OCI-LY7 (cell line): ENCODE results near the gene CDX1. TPM values are rescaled to one million over a fixed set of nuclear protein-coding genes. Genes with fewer than 3 reads are reported as not detected.

Experiments used
- BruUV-seq: library from RNA; stranded (reverse); fragments of 400-500 nt; replicated peaks from 2 replicates; lab custom pipeline; 2021; lab: Mats Ljungman, UMichigan
- CTCF ChIA-PET: fragments of 300-600 bp; sonication (Branson Sonifier 250); formaldehyde crosslinking; loops from one replicate; lab custom pipeline; 2022; ENCODE audit warnings: antibody characterized with exemption; ENCODE audit not compliant: unreplicated experiment; lab: Charles Lee
- POLR2A ChIA-PET: fragments of 300-600 bp; sonication (Branson Sonifier 250); formaldehyde crosslinking; loops from one replicate; lab custom pipeline; 2022; ENCODE audit warnings: antibody characterized with exemption; lab: Charles Lee
- DNase-seq: peaks from one replicate; pipeline ENCODE4 v3.0.0-alpha.2; 2015; ENCODE audit warnings: low spot score
- H2AFZ ChIP-seq: fragments of 200-600 bp; sonication (generic), shearing (Covaris generic); 2 replicates; pipeline ENCODE4 v1.6.1; 2014; ENCODE audit warnings: mild to moderate bottlenecking, antibody characterized with exemption, low read length, moderate library complexity
- H3K27ac ChIP-seq: fragments of 200-600 bp; sonication (generic); 2 replicates; pipeline ENCODE4 v1.5.1; 2014; ENCODE audit warnings: mixed run types, low read depth, mild to moderate bottlenecking, moderate library complexity, low read length, inconsistent platforms; ENCODE audit not compliant: poor library complexity, severe bottlenecking
- H3K36me3 ChIP-seq: fragments of 200-600 bp; sonication (generic); 2 replicates; pipeline ENCODE4 v1.6.1; 2014; ENCODE audit warnings: mild to moderate bottlenecking, antibody characterized with exemption, low read length, moderate library complexity, mixed read lengths; ENCODE audit not compliant: insufficient read depth
- H3K4me1 ChIP-seq: fragments of 200-600 bp; sonication (generic); 2 replicates; pipeline ENCODE4 v1.5.1; 2014; ENCODE audit warnings: mild to moderate bottlenecking, low read length; ENCODE audit not compliant: insufficient read depth, poor library complexity, severe bottlenecking
- H3K4me2 ChIP-seq: fragments of 200-600 bp; sonication (generic); 2 replicates; pipeline ENCODE4 v1.6.1; 2014; ENCODE audit warnings: mild to moderate bottlenecking, low read length
- H3K4me3 ChIP-seq: fragments of 200-600 bp; sonication (generic); 2 replicates; pipeline ENCODE4 v1.5.1; 2014; ENCODE audit warnings: mild to moderate bottlenecking, low read depth, low read length; ENCODE audit not compliant: poor library complexity, severe bottlenecking
- H3K79me2 ChIP-seq: fragments of 200-600 bp; sonication (generic); 2 replicates; pipeline ENCODE4 v1.6.1; 2016; ENCODE audit warnings: low read depth, mild to moderate bottlenecking, low read length, moderate library complexity, mixed read lengths; ENCODE audit not compliant: insufficient read depth
- H3K9me2 ChIP-seq: fragments of 200-600 bp; sonication (generic); 2 replicates; pipeline ENCODE4 v1.6.1; 2016; ENCODE audit warnings: mild to moderate bottlenecking, low read length, mixed read lengths; ENCODE audit not compliant: insufficient read depth
- H3K9me3 ChIP-seq: fragments of 200-600 bp; sonication (generic); 2 replicates; pipeline ENCODE4 v1.6.1; 2014; ENCODE audit warnings: mild to moderate bottlenecking, mixed run types, low read length, mixed read lengths
- H4K20me1 ChIP-seq: fragments of 200-600 bp; sonication (generic); 2 replicates; pipeline ENCODE4 v1.6.1; 2014; ENCODE audit warnings: mild to moderate bottlenecking, antibody characterized with exemption, low read length, moderate library complexity, mixed read lengths; ENCODE audit not compliant: insufficient read depth
- CTCF ChIP-seq: fragments of 200-600 bp; sonication (generic); conservative IDR thresholded peaks from 2 replicates; pipeline ENCODE4 v1.5.1; 2014; ENCODE audit warnings: mild to moderate bottlenecking, antibody characterized with exemption, low read length, moderate library complexity, mixed read lengths
- EZH2phosphoT487 ChIP-seq: fragments of 200-600 bp; sonication (generic); IDR thresholded peaks from 2 replicates; pipeline ENCODE4 v1.6.1; 2018; ENCODE audit warnings: low read depth, borderline replicate concordance, mild to moderate bottlenecking, mixed run types, antibody characterized with exemption, low read length, moderate library complexity, mixed read lengths
- intact Hi-C: fragments of 100-400 bp; cut with micrococcal nuclease; formaldehyde crosslinking; loops from one replicate; pipeline ENCODE4 v1.10.0; 2022; ENCODE audit not compliant: unreplicated experiment
- total RNA-seq, 2 experiments: library from RNA; depleted of rRNA in 1 of 2; stranded (reverse); fragments of >200 nt in 1 of 2; shearing (Covaris generic) in 1 of 2; gene quantifications; 2 replicates each; pipeline ENCODE4 v1.2.3, GENCODE V29; 2014 to 2022

The CDX1 gene
- total RNA-seq, 2 experiments from 2014 or later, result not detected

- Histone ChIP-seq H3K27ac (no peak overlapping the region), H3K9me2 (no peaks in the 10 kb centered on the region), H3K36me3 (no peaks in the 10 kb centered on the region), H2AFZ (no peak overlapping the region), H3K4me3 (no peak overlapping the region), H4K20me1 (no peaks in the 10 kb centered on the region), H3K9me3 (no peaks in the 10 kb centered on the region), H3K4me2 (no peak overlapping the region), H3K4me1 (no peaks in the 10 kb centered on the region), H3K79me2 (no peaks in the 10 kb centered on the region)
- TF ChIP-seq EZH2phosphoT487 (no peak), CTCF (no peak)
- POLR2A ChIA-PET, result no interaction called here
- CTCF ChIA-PET, result interaction anchor here (0.5 kb wide), 1 partner anchor 35 kb away, joined by 3 read pairs; no protein-coding TSS in a partner anchor
- no TSS peak for BruUV-seq
- no peak for DNase-seq
- intact Hi-C loops, result no loop called here
Observed at GRCh38 chr5:150184006-150184405, 17.4 kb downstream of the CDX1 start.

- ChIA-PET CTCF (no interaction called here), POLR2A (interaction anchor here (0.5 kb wide), 1 partner anchor 240 kb away, joined by 3 read pairs; no protein-coding TSS in a partner anchor)
- no peak for DNase-seq
- H3K4me3 ChIP-seq, result no peak overlapping the region
- no peaks in the 10 kb centered on the region for H4K20me1 ChIP-seq
- no peaks in the 10 kb centered on the region for H3K79me2 ChIP-seq
- no TSS peak for BruUV-seq
- no peak overlapping the region for H2AFZ ChIP-seq
- no peak for TF ChIP-seq CTCF
- H3K27ac ChIP-seq, result no peak overlapping the region
- no peaks in the 10 kb centered on the region for H3K9me2 ChIP-seq
- H3K4me2 ChIP-seq, result no peak overlapping the region
- H3K4me1 ChIP-seq, result no peaks in the 10 kb centered on the region
- intact Hi-C loops, result no loop called here
- no peaks in the 10 kb centered on the region for H3K9me3 ChIP-seq
- no peaks in the 10 kb centered on the region for H3K36me3 ChIP-seq
Observed at GRCh38 chr5:150184990-150185912, 18.7 kb downstream of the CDX1 start.

- POLR2A ChIA-PET, result interaction anchor here (0.5 kb wide), 1 partner anchor 241 kb away, joined by 3 read pairs; no protein-coding TSS in a partner anchor
- CTCF ChIA-PET, result no interaction called here
- no TSS peak for BruUV-seq
- intact Hi-C loops, result no loop called here
- H3K4me1 ChIP-seq, result no peaks in the 10 kb centered on the region
- H2AFZ ChIP-seq, result no peak overlapping the region
- no peaks in the 10 kb centered on the region for H4K20me1 ChIP-seq
- no peaks in the 10 kb centered on the region for H3K9me2 ChIP-seq
- H3K4me3 ChIP-seq, result no peak overlapping the region
- no peak for TF ChIP-seq EZH2phosphoT487
- no peak for TF ChIP-seq CTCF
- no peak for DNase-seq
- H3K27ac ChIP-seq, result no peak overlapping the region
- no peaks in the 10 kb centered on the region for H3K9me3 ChIP-seq
- no peaks in the 10 kb centered on the region for H3K36me3 ChIP-seq
- H3K4me2 ChIP-seq, result no peak overlapping the region
- no peaks in the 10 kb centered on the region for H3K79me2 ChIP-seq
Observed at GRCh38 chr5:150186137-150186536, 19.6 kb downstream of the CDX1 start.
